Vagina (tissue), 2 donors: ENCODE results near the gene C11orf54. TPM values are rescaled to one million over a fixed set of nuclear protein-coding genes. Genes with fewer than 3 reads are reported as not detected.

Source experiments
- DNase-seq, 2 donors: peaks; one replicate each; pipeline ENCODE4 v3.0.0-alpha.2; 2017; ENCODE audit errors: extremely low spot score in 2 of 2
- H3K27ac ChIP-seq: fragments of 200-600 bp; sonication (generic); one replicate; pipeline ENCODE4 v1.5.1; 2019
- H3K27me3 ChIP-seq: fragments of 200-600 bp; sonication (generic); one replicate; pipeline ENCODE4 v1.5.1; 2019
- H3K36me3 ChIP-seq, 2 donors: fragments of 200-600 bp; sonication (generic); one replicate each; pipeline ENCODE4 v1.5.1; 2017 to 2019
- H3K4me1 ChIP-seq: fragments of 200-600 bp; sonication (generic); one replicate; pipeline ENCODE4 v1.5.1; 2019
- H3K4me3 ChIP-seq, 2 donors: fragments of 200-600 bp; sonication (generic); 1 replicate in 1 of 2; 2 replicates in 1 of 2; pipeline ENCODE4 v1.5.1; 2016 to 2019
- H3K9me3 ChIP-seq: fragments of 200-600 bp; sonication (generic); one replicate; pipeline ENCODE4 v1.5.1; 2019
- CTCF ChIP-seq, 3 experiments: fragments of 450-650 bp in 2 of 3; fragments of 200-600 bp in 1 of 3; sonication (generic) in 1 of 3; IDR thresholded peaks; one replicate each; pipeline ENCODE4 v1.5.1; 2017 to 2019; ENCODE audit warnings: antibody characterized with exemption in 3 of 3, mild to moderate bottlenecking in 2 of 3, moderate library complexity in 2 of 3
- POLR2A ChIP-seq, 2 donors: fragments of 450-650 bp; IDR thresholded peaks; one replicate each; pipeline ENCODE4 v1.6.1; 2017; ENCODE audit warnings: antibody characterized with exemption in 2 of 2, mild to moderate bottlenecking in 2 of 2, moderate library complexity in 2 of 2
- POLR2AphosphoS5 ChIP-seq, 2 donors: sonication (generic); formaldehyde crosslinking; IDR thresholded peaks; one replicate each; pipeline ENCODE4 v1.9.0; 2017; ENCODE audit warnings: antibody characterized with exemption in 2 of 2, mild to moderate bottlenecking in 2 of 2, low read depth in 1 of 2; ENCODE audit not compliant: insufficient read depth in 1 of 2
- intact Hi-C: fragments of 100-400 bp; cut with DNase I; formaldehyde crosslinking; loops from one replicate; pipeline ENCODE4 v1.15.1; 2023
- total RNA-seq: library from RNA; depleted of rRNA; stranded (reverse); fragments of >200 nt; gene quantifications from one replicate; pipeline ENCODE4 v1.2.3, GENCODE V29; 2016

C11orf54 gene
- 19.4 TPM for total RNA-seq

- Histone ChIP-seq H3K36me3 (peaks cover 0 to 28% of the 10 kb centered on the region in 2 donors), H3K9me3 (no peaks in the 10 kb centered on the region), H3K4me1 (peaks cover 43% of the 10 kb centered on the region), H3K27ac (peak within 1 kb of the TSS; percentile 86), H3K4me3 (peak within 1 kb of the TSS; percentile 77 to 78), H3K27me3 (no peaks in the 10 kb centered on the region)
- intact Hi-C loops, result no loop called here
- peak; percentile 88 to 95 for TF ChIP-seq POLR2AphosphoS5 (IDR thresholded peaks at IDR 0.05; ENCODE audit: insufficient read depth in 1 of 2, low read depth in 1 of 2)
- TF ChIP-seq POLR2A (IDR thresholded peaks at IDR 0.05), result peak in 1 of 2 donors; percentile 72
- no peak for TF ChIP-seq CTCF (IDR thresholded peaks at IDR 0.05)
- peak in 1 of 2 donors; percentile 99 for DNase-seq
These were observed at the start of gene C11orf54, which contains the start of gene TAF1D for GRCh38 chr11:93741094-93741881. Gene C11orf54 (plus strand): TSS chr11:93741672. CDS start chr11:93747394, 5,722 bp downstream. Gene TAF1D (minus strand): TSS chr11:93741495. CDS start chr11:93739304, 2,191 bp downstream.

GRCh38 chr11:93694109-93694508 lies 47.4 kb upstream of the C11orf54 start:
- H3K27me3 ChIP-seq, result no peaks in the 10 kb centered on the region
- no peaks in the 10 kb centered on the region for H3K4me1 ChIP-seq
- H3K4me3 ChIP-seq, result no peak overlapping the region
- DNase-seq, result no peak
- no peak overlapping the region for H3K27ac ChIP-seq
- TF ChIP-seq CTCF (IDR thresholded peaks at IDR 0.05) (no peak), POLR2AphosphoS5 (IDR thresholded peaks at IDR 0.05; ENCODE audit: insufficient read depth in 1 of 2, low read depth in 1 of 2) (no peak), POLR2A (IDR thresholded peaks at IDR 0.05) (no peak)
- peaks cover 0 to 73% of the 10 kb centered on the region in 2 donors for H3K36me3 ChIP-seq
- intact Hi-C loops, result no loop called here
- H3K9me3 ChIP-seq, result no peaks in the 10 kb centered on the region

DNA sequence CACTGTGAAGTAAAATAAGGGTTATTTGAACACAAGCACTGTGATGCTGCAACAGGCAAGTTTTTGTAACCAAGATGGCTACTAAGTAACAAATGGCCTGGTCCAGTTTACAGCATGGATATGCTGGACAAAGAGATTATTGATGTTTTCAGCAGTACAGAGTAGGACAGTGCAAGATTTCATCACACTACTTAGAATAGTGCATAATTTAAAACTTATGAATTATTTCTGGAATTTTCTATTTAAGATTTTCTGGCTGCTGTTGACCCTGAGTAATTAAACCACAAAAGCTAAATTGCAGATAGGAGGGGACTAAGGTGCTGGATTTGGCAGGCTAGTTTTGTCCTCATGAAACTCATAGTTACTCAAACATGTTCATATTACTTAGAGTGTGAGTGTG lies 46.9 kb upstream of the C11orf54 start:
- intact Hi-C loops, result no loop called here
- peaks cover 0 to 70% of the 10 kb centered on the region in 2 donors for H3K36me3 ChIP-seq
- H3K4me3 ChIP-seq, result no peak overlapping the region
- no peaks in the 10 kb centered on the region for H3K4me1 ChIP-seq
- no peaks in the 10 kb centered on the region for H3K27me3 ChIP-seq
- no peak for DNase-seq
- no peaks in the 10 kb centered on the region for H3K9me3 ChIP-seq
- H3K27ac ChIP-seq, result no peak overlapping the region
- TF ChIP-seq POLR2AphosphoS5 (IDR thresholded peaks at IDR 0.05; ENCODE audit: insufficient read depth in 1 of 2, low read depth in 1 of 2) (no peak), POLR2A (IDR thresholded peaks at IDR 0.05) (no peak), CTCF (IDR thresholded peaks at IDR 0.05) (no peak)

GRCh38 chr11:93697611-93698010 lies 43.9 kb upstream of the C11orf54 start:
- H3K4me1 ChIP-seq, result no peaks in the 10 kb centered on the region
- no peak overlapping the region for H3K27ac ChIP-seq
- intact Hi-C loops, result no loop called here
- peaks cover 0 to 59% of the 10 kb centered on the region in 2 donors for H3K36me3 ChIP-seq
- H3K27me3 ChIP-seq, result no peaks in the 10 kb centered on the region
- no peak overlapping the region for H3K4me3 ChIP-seq
- TF ChIP-seq POLR2AphosphoS5 (IDR thresholded peaks at IDR 0.05; ENCODE audit: insufficient read depth in 1 of 2, low read depth in 1 of 2), result no peak
- no peak for TF ChIP-seq CTCF (IDR thresholded peaks at IDR 0.05)
- no peak for TF ChIP-seq POLR2A (IDR thresholded peaks at IDR 0.05)
- H3K9me3 ChIP-seq, result no peaks in the 10 kb centered on the region
- no peak for DNase-seq

GRCh38 chr11:93700830-93701229 lies 40.6 kb upstream of the C11orf54 start:
- Histone ChIP-seq H3K4me1 (no peaks in the 10 kb centered on the region), H3K27me3 (no peaks in the 10 kb centered on the region), H3K36me3 (peaks cover 0 to 56% of the 10 kb centered on the region in 2 donors), H3K9me3 (no peaks in the 10 kb centered on the region), H3K27ac (no peak overlapping the region), H3K4me3 (no peak overlapping the region)
- TF ChIP-seq POLR2AphosphoS5 (IDR thresholded peaks at IDR 0.05; ENCODE audit: insufficient read depth in 1 of 2, low read depth in 1 of 2), result no peak
- TF ChIP-seq POLR2A (IDR thresholded peaks at IDR 0.05), result no peak
- TF ChIP-seq CTCF (IDR thresholded peaks at IDR 0.05), result no peak
- intact Hi-C loops, result no loop called here
- no peak for DNase-seq
